HUES64 (cell line): ENCODE data around the gene L2HGDH.

Experiments used
- H3K27ac ChIP-seq: 2 replicates; pipeline ENCODE4 v1.7.0; 2013; ENCODE audit warnings: low read depth, low read length, inconsistent platforms
- H3K27me3 ChIP-seq: 2 replicates; pipeline ENCODE4 v1.6.1; 2013; ENCODE audit warnings: mild to moderate bottlenecking, low read length; ENCODE audit not compliant: insufficient read depth
- H3K36me3 ChIP-seq: 2 replicates; pipeline ENCODE4 v1.6.1; 2013; ENCODE audit warnings: mild to moderate bottlenecking, low read length; ENCODE audit not compliant: insufficient read depth
- H3K4me1 ChIP-seq: 2 replicates; pipeline ENCODE4 v1.6.1; 2013; ENCODE audit warnings: mild to moderate bottlenecking, low read length, moderate library complexity; ENCODE audit not compliant: insufficient read depth
- H3K4me3 ChIP-seq: 2 replicates; pipeline ENCODE4 v1.5.1; 2013; ENCODE audit warnings: mild to moderate bottlenecking, low read length, moderate library complexity
- H3K9ac ChIP-seq: 2 replicates; pipeline ENCODE4 v1.6.1; 2013; ENCODE audit warnings: mild to moderate bottlenecking, low read depth, low read length
- H3K9me3 ChIP-seq: 2 replicates; pipeline ENCODE4 v1.6.1; 2013; ENCODE audit warnings: low read depth, low read length; ENCODE audit not compliant: insufficient read depth
- WGBS: fragments of 150-250, 120-280 bp; methylation state at CpG from one replicate; pipeline ENCODE4 v1.1.7; 2013; ENCODE audit warnings: missing lambda C conversion rate; 5-methylcytosine and 5-hydroxymethylcytosine counted together

The L2HGDH gene

GRCh38 chr14:50339178-50339804 lies 27.3 kb upstream of the L2HGDH start:
- Histone ChIP-seq H3K4me1 (peaks cover 31% of the 10 kb centered on the region), H3K27me3 (no peaks in the 10 kb centered on the region), H3K9me3 (no peaks in the 10 kb centered on the region), H3K36me3 (no peaks in the 10 kb centered on the region), H3K9ac (no peak overlapping the region), H3K27ac (no peak overlapping the region), H3K4me3 (no peak overlapping the region)
- WGBS, result 94% methylated on average over 1 of the region's 3 CpGs

GRCh38 chr14:50338587-50338986 lies 26.6 kb upstream of the L2HGDH start:
- Histone ChIP-seq H3K4me1 (peaks cover 33% of the 10 kb centered on the region), H3K4me3 (no peak overlapping the region), H3K9ac (no peak overlapping the region), H3K9me3 (no peaks in the 10 kb centered on the region), H3K36me3 (no peaks in the 10 kb centered on the region), H3K27me3 (no peaks in the 10 kb centered on the region), H3K27ac (no peak overlapping the region)
- 92% methylated on average over 2 of the region's 2 CpGs for WGBS

- H3K4me3 ChIP-seq, result no peak overlapping the region
- H3K9me3 ChIP-seq, result no peaks in the 10 kb centered on the region
- H3K27ac ChIP-seq, result peak overlapping the region; percentile 78
- no peaks in the 10 kb centered on the region for H3K27me3 ChIP-seq
- 0 out of 2 replicates have a peak, but pooled peaks cover 4% of the 10 kb centered on the region for H3K36me3 ChIP-seq
- peaks cover 28% of the 10 kb centered on the region for H3K4me1 ChIP-seq
- 75% methylated on average over 7 of the region's 7 CpGs for WGBS
- H3K9ac ChIP-seq, result peak overlapping the region; percentile 13; the same call in 1 of the 2 replicates
These were observed 24.2 kb upstream of the L2HGDH start for GRCh38 chr14:50335989-50336824.

- 56% methylated on average over 7 of the region's 7 CpGs for whole genome bisulfite sequencing
- Histone ChIP-seq H3K4me3 (no peak overlapping the region), H3K9ac (peak overlapping the region; percentile 13; the same call in 1 of the 2 replicates), H3K9me3 (no peaks in the 10 kb centered on the region), H3K27ac (peak overlapping the region; percentile 78), H3K4me1 (peaks cover 28% of the 10 kb centered on the region), H3K36me3 (peaks cover 5% of the 10 kb centered on the region; the same call in 1 of the 2 replicates), H3K27me3 (no peaks in the 10 kb centered on the region)
These were observed 23.4 kb upstream of the L2HGDH start for GRCh38 chr14:50335389-50335788.

- Histone ChIP-seq H3K27me3 (no peaks in the 10 kb centered on the region), H3K36me3 (peaks cover 11% of the 10 kb centered on the region), H3K4me3 (no peak overlapping the region), H3K4me1 (peaks cover 28% of the 10 kb centered on the region), H3K9ac (no peak overlapping the region), H3K9me3 (no peaks in the 10 kb centered on the region), H3K27ac (peak overlapping the region; percentile 41)
- 95% methylated on average over 8 of the region's 8 CpGs for WGBS
These were observed 22.2 kb upstream of the L2HGDH start for GRCh38 chr14:50334211-50334610.

- Histone ChIP-seq H3K4me1 (peaks cover 28% of the 10 kb centered on the region), H3K9me3 (no peaks in the 10 kb centered on the region), H3K27me3 (no peaks in the 10 kb centered on the region), H3K9ac (no peak overlapping the region), H3K4me3 (no peak overlapping the region), H3K27ac (no peak overlapping the region), H3K36me3 (peaks cover 17% of the 10 kb centered on the region)
- 85% methylated on average over 3 of the region's 3 CpGs for WGBS
These were observed 21.0 kb upstream of the L2HGDH start for GRCh38 chr14:50333014-50333509.

- H3K9me3 ChIP-seq, result no peaks in the 10 kb centered on the region
- H3K9ac ChIP-seq, result no peak overlapping the region
- H3K27me3 ChIP-seq, result no peaks in the 10 kb centered on the region
- peaks cover 19% of the 10 kb centered on the region for H3K36me3 ChIP-seq
- peaks cover 28% of the 10 kb centered on the region for H3K4me1 ChIP-seq
- H3K27ac ChIP-seq, result no peak overlapping the region
- H3K4me3 ChIP-seq, result no peak overlapping the region
These were observed 19.6 kb upstream of the L2HGDH start for GRCh38 chr14:50331596-50331995.

GRCh38 chr14:50321009-50321660 lies 9.1 kb upstream of the L2HGDH start:
- Histone ChIP-seq H3K27me3 (no peaks in the 10 kb centered on the region), H3K4me3 (no peak overlapping the region), H3K9ac (no peak overlapping the region), H3K4me1 (no peaks in the 10 kb centered on the region), H3K9me3 (no peaks in the 10 kb centered on the region), H3K27ac (no peak overlapping the region), H3K36me3 (peaks cover 35% of the 10 kb centered on the region)
- 40% methylated on average over 9 of the region's 9 CpGs for WGBS

- no peaks in the 10 kb centered on the region for H3K4me1 ChIP-seq
- no peaks in the 10 kb centered on the region for H3K27me3 ChIP-seq
- H3K4me3 ChIP-seq, result no peak overlapping the region
- H3K27ac ChIP-seq, result no peak overlapping the region
- 88% methylated on average over 8 of the region's 8 CpGs for WGBS
- H3K36me3 ChIP-seq, result peaks cover 26% of the 10 kb centered on the region
- H3K9ac ChIP-seq, result no peak overlapping the region
- no peaks in the 10 kb centered on the region for H3K9me3 ChIP-seq
These were observed 8.3 kb upstream of the L2HGDH start for GRCh38 chr14:50320283-50320682.

- peaks cover 22% of the 10 kb centered on the region for H3K36me3 ChIP-seq
- no peak overlapping the region for H3K4me3 ChIP-seq
- 98% methylated on average over 2 of the region's 2 CpGs for WGBS
- H3K27me3 ChIP-seq, result no peaks in the 10 kb centered on the region
- no peaks in the 10 kb centered on the region for H3K9me3 ChIP-seq
- no peak overlapping the region for H3K9ac ChIP-seq
- no peak overlapping the region for H3K27ac ChIP-seq
- no peaks in the 10 kb centered on the region for H3K4me1 ChIP-seq
These were observed 7.7 kb upstream of the L2HGDH start for GRCh38 chr14:50319721-50320120.

GRCh38 chr14:50319293-50319692 lies 7.3 kb upstream of the L2HGDH start:
- peaks cover 21% of the 10 kb centered on the region for H3K36me3 ChIP-seq
- 71% methylated on average over 1 of the region's 1 CpG for WGBS
- H3K4me3 ChIP-seq, result no peak overlapping the region
- H3K27me3 ChIP-seq, result no peaks in the 10 kb centered on the region
- 0 out of 2 replicates have a peak, but pooled peaks cover 2% of the 10 kb centered on the region for H3K9me3 ChIP-seq
- no peak overlapping the region for H3K27ac ChIP-seq
- H3K9ac ChIP-seq, result no peak overlapping the region
- H3K4me1 ChIP-seq, result no peaks in the 10 kb centered on the region
